GM18861 (cell line): Measurements from ENCODE around the gene CRYGA.
"Not testable (repeated sequence)": the region's sequence is repeated elsewhere in the genome, so short reads cannot be mapped to it uniquely, and the experiment has no call there.

Experiments used
- ATAC-seq: cut with Tn5 transposase; IDR thresholded peaks from one replicate; pipeline ENCODE4 v1.9.1; 2021; ENCODE audit not compliant: unreplicated experiment

The CRYGA gene

GRCh38 chr2:208128136-208128535, 35.3 kb downstream of the CRYGA start:
- no peak for ATAC-seq

DNA sequence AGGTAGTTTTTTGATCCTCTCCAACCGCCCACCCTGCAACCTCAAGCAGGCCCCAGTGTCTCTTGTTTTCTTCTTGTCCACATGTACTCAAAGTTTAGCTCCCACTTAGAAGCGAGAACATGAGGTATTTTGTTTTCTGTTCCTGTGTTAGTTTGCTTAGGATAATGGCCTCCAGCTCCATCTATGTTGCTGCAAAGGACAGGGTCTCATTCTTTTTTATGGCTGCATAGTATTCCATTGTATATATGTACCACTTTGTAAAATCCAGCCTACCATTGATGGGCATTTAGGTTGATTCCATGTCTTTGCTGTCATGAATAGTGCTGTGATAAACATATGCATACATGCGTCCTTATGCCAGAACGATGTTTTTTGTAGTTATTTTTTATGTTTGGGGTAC, 36.3 kb downstream of the CRYGA start:
- ATAC-seq: no peak

DNA sequence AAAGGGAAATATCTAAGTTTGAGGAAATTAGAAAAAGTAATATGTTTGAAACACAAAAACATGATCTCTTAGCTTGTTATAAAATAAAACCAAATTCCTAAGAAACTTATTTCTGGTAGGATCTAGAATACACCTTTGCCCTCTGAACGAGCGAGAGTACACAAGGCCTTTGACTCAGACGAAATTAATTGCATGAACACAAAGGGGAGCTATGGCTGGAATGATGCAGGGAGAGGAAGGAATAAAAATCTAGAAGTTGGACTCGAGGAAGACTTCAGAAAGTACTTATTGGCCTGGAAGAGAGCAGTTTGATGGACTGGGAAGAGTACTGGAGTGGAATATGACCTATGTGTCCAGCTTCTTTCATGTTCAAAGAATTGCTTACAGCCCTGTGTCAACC, 38.1 kb downstream of the CRYGA start:
- no peak for ATAC-seq

GRCh38 chr2:208124013-208124715, 39.2 kb downstream of the CRYGA start, which contains the start of gene CRYGD:
CRYGD (minus strand) TSS chr2:208124524; CDS start chr2:208124473, 51 bp downstream.
- not testable (repeated sequence) for ATAC-seq

GRCh38 chr2:208122248-208122647, 41.1 kb downstream of the CRYGA start:
- no peak for ATAC-seq

- ATAC-seq: no peak
Observed at GRCh38 chr2:208118918-208119317, 44.5 kb downstream of the CRYGA start.

GRCh38 chr2:208117390-208117789, 46.0 kb downstream of the CRYGA start:
- not testable (repeated sequence) for ATAC-seq

DNA sequence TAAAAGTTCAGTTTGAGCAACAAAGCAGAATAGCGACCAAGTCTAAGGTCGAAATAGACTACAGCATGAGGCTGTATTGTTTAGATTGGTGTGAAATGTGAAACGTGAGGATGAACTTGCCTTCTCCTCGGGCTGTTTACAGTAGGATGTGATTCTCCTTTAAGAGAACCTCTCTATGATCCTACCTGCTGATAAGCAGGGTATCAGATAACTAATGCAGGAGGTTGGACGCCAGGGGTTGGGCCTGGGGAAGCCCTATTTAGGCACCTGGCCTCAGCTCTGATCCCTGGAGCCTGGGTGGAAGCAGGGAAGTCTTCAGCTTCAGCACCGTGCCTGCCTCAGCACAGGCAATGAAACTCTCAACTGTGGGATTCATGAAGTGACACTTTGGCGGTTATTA, 50.4 kb downstream of the CRYGA start:
- ATAC-seq: no peak

GRCh38 chr2:208112273-208112745, 51.1 kb downstream of the CRYGA start:
- ATAC-seq: not testable (repeated sequence)
